HG02571 (cell line): ENCODE results near the gene ADCY2.

ENCODE experiments used
- ATAC-seq: cut with Tn5 transposase; IDR thresholded peaks from one replicate; pipeline ENCODE4 v1.9.1; 2021; ENCODE audit warnings: mild to moderate bottlenecking, moderate library complexity; ENCODE audit not compliant: unreplicated experiment

The ADCY2 gene

DNA sequence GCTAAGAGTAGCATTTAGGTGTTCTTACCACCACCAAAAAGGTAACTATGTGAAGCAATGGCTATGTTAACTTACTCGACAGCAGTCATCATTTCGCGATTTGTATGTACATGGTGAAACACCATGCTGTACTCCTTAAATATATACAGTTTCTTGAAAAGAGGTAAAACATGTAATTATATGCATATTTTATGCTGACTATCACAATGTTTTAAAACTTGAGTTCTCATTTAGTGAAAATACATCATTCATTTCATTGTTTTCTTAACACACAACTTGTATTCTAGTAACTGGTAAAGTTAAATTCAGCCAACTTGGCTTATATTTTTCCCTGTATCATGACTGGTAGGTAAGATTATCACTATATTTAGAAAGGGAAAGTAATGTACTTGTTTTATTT is 189.9 kb downstream of the ADCY2 start:
- ATAC-seq, result no peak

GRCh38 chr5:7586480-7586879 is 190.5 kb downstream of the ADCY2 start:
- ATAC-seq, result no peak

DNA sequence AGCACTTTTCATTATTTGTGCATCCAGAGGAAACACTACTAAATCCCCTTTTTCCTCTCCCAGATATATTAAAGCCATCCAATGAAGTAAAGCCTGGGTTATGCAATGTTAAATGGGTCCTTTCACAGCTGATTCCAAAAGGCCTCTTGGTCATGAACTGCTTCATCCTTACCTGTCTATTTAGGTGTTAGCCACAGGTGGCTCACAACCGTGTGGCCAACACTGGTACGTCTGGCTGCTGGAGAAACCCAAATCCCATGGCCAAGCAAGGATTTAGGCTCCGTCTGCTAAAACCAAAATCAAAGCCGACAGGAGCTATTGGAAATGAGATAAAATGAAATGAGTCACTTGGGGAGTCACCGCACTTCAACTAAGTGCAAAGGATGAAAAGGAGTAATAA is 193.9 kb downstream of the ADCY2 start:
- ATAC-seq, result no peak

DNA sequence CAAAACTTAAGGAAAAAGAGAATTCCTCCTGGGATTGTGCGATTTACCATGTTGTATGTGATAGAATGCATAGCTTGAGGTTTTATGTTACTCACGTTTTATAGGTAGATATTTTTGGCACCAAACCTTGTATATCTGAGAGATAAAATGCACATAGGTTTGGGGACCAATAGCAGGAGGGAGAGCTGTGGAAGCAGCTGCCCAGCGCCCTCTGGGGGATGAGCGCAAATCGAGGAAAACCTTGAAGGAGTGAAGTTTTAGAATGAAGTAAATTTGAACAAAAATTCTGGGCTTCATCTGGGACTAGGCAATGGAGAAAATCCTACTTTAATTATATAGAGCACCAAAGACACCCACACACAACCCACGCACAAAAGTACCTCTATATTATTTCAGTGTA is 197.0 kb downstream of the ADCY2 start:
- no peak for ATAC-seq

- ATAC-seq, result no peak
Observed at GRCh38 chr5:7597059-7597642, 201.2 kb downstream of the ADCY2 start.

- ATAC-seq, result no peak
Observed at GRCh38 chr5:7606840-7607465, 211.0 kb downstream of the ADCY2 start.

GRCh38 chr5:7608772-7609171 is 212.8 kb downstream of the ADCY2 start:
- no peak for ATAC-seq

- no peak for ATAC-seq
Observed at GRCh38 chr5:7609726-7610125, 213.8 kb downstream of the ADCY2 start.

DNA sequence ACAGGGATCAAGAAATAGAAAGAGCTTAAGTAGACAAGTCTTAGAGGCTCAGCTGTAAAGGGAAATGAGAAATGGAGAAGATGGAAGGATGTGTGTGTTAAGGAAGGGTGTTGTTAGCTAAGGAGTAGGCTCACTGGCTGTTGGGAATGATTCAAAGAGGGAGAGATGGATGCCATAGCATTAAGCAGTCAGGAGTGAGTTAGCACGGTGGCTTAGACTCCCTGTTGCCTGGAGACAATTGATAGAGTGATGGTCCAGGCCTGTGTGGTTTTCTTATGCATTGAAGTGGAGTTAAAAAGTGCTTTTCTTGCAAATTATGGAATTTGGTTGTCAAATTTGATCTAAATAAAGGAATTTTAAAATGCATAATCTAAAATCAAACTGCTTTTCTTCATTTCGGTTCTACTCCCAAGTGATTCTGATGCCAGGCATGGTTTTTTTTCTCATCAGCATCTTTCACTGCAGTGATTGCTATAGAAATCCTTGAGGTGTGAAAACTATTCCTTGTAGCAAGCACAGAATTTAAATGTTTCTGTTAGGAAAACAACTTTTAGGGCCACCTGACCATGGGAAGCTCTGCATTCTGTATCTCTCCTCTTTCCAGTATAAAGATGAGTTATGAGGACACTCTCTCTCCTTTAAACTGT is 214.7 kb downstream of the ADCY2 start:
- ATAC-seq, result no peak

GRCh38 chr5:7611518-7611917 is 215.6 kb downstream of the ADCY2 start:
- ATAC-seq, result no peak

GRCh38 chr5:7615566-7616061 is 219.7 kb downstream of the ADCY2 start:
- no peak for ATAC-seq

- ATAC-seq, result no peak
Observed at GRCh38 chr5:7616897-7617296, 221.0 kb downstream of the ADCY2 start.

DNA sequence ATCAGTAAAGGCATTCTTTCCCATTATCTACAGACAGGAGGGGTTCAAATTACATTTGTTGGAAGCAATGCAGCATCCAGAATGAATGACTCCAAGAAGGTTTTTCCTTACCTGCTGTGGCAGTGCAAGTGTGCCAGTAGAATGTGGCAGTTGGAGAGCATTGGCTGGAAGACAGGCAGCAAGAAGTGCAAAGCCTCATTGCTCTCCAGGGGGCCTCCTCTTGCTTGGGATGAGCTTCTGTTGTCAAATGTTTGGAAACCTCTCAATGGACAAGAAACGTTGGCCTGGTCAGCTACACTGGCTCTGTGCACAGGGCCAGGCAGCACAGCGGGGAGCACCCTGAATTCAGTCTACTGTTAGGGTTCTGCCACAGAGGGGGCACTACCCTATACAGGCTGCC is 226.6 kb downstream of the ADCY2 start:
- no peak for ATAC-seq

DNA sequence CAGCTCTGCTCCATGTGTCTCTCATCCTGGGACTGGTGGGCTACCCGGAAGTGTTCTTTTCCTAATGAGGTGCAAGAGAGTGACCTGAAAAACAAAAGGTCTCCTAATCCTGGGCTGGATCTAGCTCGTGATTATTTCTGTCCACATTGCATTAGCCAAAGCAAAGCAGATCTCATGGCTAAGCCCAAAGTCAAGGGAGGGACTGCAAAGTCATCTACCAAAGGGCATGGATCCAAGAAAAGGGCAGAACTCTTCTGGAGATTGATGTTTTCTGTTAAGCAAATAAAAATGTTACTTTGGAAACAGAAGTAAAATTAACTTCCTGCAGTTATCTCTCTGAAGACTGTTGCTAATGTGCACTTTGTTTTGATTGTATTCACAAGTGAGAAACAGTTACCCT is 229.8 kb downstream of the ADCY2 start:
- no peak for ATAC-seq

DNA sequence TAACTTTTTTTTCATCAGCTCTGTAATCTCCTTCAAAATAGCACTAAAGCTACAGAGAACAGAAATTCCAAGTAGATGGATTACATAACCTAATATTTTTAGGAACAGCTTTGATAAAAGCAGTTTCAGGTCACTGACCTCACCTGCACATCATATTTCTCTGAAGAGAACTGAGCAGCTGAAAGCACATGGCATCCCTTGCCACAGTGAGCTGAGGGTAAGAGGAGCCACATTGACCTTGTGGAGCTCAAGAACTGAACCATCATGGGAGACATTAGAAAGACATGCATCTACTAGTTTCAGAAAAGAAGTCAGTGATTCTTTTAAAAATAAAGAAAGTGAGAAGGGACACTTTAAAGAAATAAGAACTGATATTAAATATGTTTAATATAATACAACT is 232.3 kb downstream of the ADCY2 start:
- no peak for ATAC-seq

GRCh38 chr5:7628820-7629219 is 232.9 kb downstream of the ADCY2 start:
- ATAC-seq, result no peak

DNA sequence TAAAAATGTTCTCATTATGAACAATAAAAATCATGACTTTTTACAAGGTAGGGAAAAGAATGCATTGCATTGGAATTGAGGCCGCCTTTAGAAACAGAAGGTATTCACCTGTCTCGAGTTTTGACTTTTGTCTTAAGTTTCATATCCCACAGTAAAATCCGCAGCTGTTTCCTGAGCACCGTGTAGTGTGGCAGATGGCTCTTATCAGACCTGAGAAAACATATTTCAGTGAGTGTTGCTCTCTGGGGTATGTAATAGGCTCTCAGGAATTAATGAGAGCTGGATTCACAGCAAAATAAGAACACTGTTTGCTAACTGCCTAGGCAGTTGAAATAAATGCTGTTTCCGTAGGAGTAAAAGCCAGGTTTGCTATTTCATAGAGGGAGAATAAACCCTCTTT is 233.6 kb downstream of the ADCY2 start:
- ATAC-seq, result no peak

GRCh38 chr5:7634837-7635236 is 238.9 kb downstream of the ADCY2 start:
- ATAC-seq, result no peak

DNA sequence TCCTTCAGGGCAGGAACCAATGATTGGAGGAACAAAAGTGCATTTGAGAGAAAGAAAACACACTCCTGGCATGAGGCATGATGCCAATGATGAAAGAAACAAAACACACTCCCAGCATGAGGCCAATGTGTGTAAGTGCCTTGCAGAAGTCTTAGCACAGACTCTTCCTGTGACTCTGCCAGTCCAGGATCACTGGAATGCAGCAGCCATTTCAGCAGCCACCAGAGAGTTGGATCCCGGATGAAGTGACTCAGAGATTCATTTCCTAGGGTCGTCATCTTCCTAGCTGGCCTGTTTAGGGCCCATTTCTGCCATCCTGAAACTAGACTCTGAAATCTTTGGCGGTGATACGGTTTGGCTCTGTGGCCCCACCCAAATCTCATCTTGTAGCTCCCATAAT is 242.5 kb downstream of the ADCY2 start:
- no peak for ATAC-seq

- no peak for ATAC-seq
Observed at GRCh38 chr5:7642029-7642428, 246.1 kb downstream of the ADCY2 start.

- no peak for ATAC-seq
Observed at GRCh38 chr5:7644723-7645122, 248.8 kb downstream of the ADCY2 start.

DNA sequence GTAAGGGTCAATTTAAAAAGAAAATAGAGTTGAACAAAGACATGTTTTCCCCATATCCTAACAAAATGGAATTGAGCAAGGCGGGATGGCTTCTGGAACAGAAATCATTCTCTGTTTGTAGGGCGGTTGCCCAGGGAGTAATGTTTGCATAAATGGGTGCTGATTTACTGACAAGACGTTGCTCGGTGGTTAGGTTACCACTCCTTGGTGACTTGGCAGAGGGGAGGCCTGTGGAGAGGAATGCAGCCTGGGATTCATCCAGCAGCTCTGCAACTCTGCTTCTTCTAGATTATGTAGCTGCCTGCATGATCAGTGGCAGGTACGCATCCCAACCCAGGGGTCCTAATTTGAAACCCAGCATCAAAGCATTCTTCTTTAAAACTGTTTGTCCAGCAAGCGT is 254.8 kb downstream of the ADCY2 start:
- no peak for ATAC-seq
